Measurements from ENCODE around the gene DMRTA2. TPM values are rescaled to one million over a fixed set of nuclear protein-coding genes. Genes with fewer than 3 reads are reported as not detected.

DMRTA2 gene
- total RNA-seq, 2 donors from 2014 or later: 0.28 to 0.41 TPM

GRCh38 chr1:50419907-50420677 is 3.2 kb downstream of the DMRTA2 start:
- TF ChIP-seq CTCF (IDR thresholded peaks at IDR 0.05): no peak
- H3K27me3 ChIP-seq (replicated peaks; ENCODE audit: insufficient read depth): peaks cover 66% of the 10 kb centered on the region
- H3K4me3 ChIP-seq: no peak overlapping the region
- no peak for ATAC-seq (ENCODE audit: insufficient number of reproducible peaks, low FRiP score, low read depth)
- no peak overlapping the region for H3K27ac ChIP-seq
- no peak for DNase-seq (ENCODE audit: low spot score)
- peaks cover 30 to 77% of the 10 kb centered on the region in 2 donors for H3K4me1 ChIP-seq (ENCODE audit: control insufficient read depth in 1 of 2, low read depth in 2 of 2)
- H3K9me3 ChIP-seq: no peaks in the 10 kb centered on the region
- no peaks in the 10 kb centered on the region for H3K36me3 ChIP-seq

GRCh38 chr1:50419192-50419906 is 3.9 kb downstream of the DMRTA2 start:
- DNase-seq (ENCODE audit: low spot score): no peak
- Histone ChIP-seq H3K27me3 (replicated peaks; ENCODE audit: insufficient read depth) (peaks cover 58% of the 10 kb centered on the region), H3K27ac (no peak overlapping the region), H3K9me3 (no peaks in the 10 kb centered on the region), H3K36me3 (no peaks in the 10 kb centered on the region), H3K4me3 (peak overlapping the region; percentile 27), H3K4me1 (ENCODE audit: control insufficient read depth in 1 of 2, low read depth in 2 of 2) (peaks cover 23 to 70% of the 10 kb centered on the region in 2 donors)
- peak; percentile 14 for TF ChIP-seq CTCF (IDR thresholded peaks at IDR 0.05)
- no peak for ATAC-seq (ENCODE audit: insufficient number of reproducible peaks, low FRiP score, low read depth)

GRCh38 chr1:50418600-50419109 is 4.6 kb downstream of the DMRTA2 start:
- Histone ChIP-seq H3K36me3 (no peaks in the 10 kb centered on the region), H3K9me3 (no peaks in the 10 kb centered on the region), H3K27ac (no peak overlapping the region), H3K4me3 (peak overlapping the region; percentile 66), H3K4me1 (ENCODE audit: control insufficient read depth in 1 of 2, low read depth in 2 of 2) (peaks cover 23 to 63% of the 10 kb centered on the region in 2 donors), H3K27me3 (replicated peaks; ENCODE audit: insufficient read depth) (peaks cover 51% of the 10 kb centered on the region)
- DNase-seq (ENCODE audit: low spot score) (no peak), ATAC-seq (ENCODE audit: insufficient number of reproducible peaks, low FRiP score, low read depth) (no peak)
- no peak for TF ChIP-seq CTCF (IDR thresholded peaks at IDR 0.05)

- ATAC-seq (ENCODE audit: insufficient number of reproducible peaks, low FRiP score, low read depth): no peak
- no peak for DNase-seq (ENCODE audit: low spot score)
- Histone ChIP-seq H3K36me3 (no peaks in the 10 kb centered on the region), H3K4me3 (peak overlapping the region; percentile 66), H3K27me3 (replicated peaks; ENCODE audit: insufficient read depth) (peaks cover 47% of the 10 kb centered on the region), H3K27ac (no peak overlapping the region), H3K4me1 (ENCODE audit: control insufficient read depth in 1 of 2, low read depth in 2 of 2) (peaks cover 17 to 57% of the 10 kb centered on the region in 2 donors), H3K9me3 (no peaks in the 10 kb centered on the region)
- TF ChIP-seq CTCF (IDR thresholded peaks at IDR 0.05): no peak
Observed at GRCh38 chr1:50417946-50418599, 5.2 kb downstream of the DMRTA2 start.

GRCh38 chr1:50417507-50417906 is 5.7 kb downstream of the DMRTA2 start:
- Histone ChIP-seq H3K9me3 (peaks cover 3% of the 10 kb centered on the region), H3K27me3 (replicated peaks; ENCODE audit: insufficient read depth) (peaks cover 41% of the 10 kb centered on the region), H3K27ac (no peak overlapping the region), H3K4me3 (peak overlapping the region; percentile 30), H3K36me3 (no peaks in the 10 kb centered on the region), H3K4me1 (ENCODE audit: control insufficient read depth in 1 of 2, low read depth in 2 of 2) (peaks cover 17 to 51% of the 10 kb centered on the region in 2 donors)
- no peak for DNase-seq (ENCODE audit: low spot score)
- no peak for TF ChIP-seq CTCF (IDR thresholded peaks at IDR 0.05)
- ATAC-seq (ENCODE audit: insufficient number of reproducible peaks, low FRiP score, low read depth): no peak
